IMR-90 (cell line): ENCODE results near the gene HDGFL3. TPM values are rescaled to one million over a fixed set of nuclear protein-coding genes. Genes with fewer than 3 reads are reported as not detected.

ENCODE experiments used
- ATAC-seq: fragments of 200-7000 bp; cut with Tn5 transposase; 2 replicates; pipeline ENCODE4 v1.9.1; 2020; ENCODE audit warnings: low read depth, mild to moderate bottlenecking, moderate library complexity
- BruUV-seq: library from RNA; stranded (reverse); fragments of 400-500 nt; replicated peaks from 2 replicates; lab custom pipeline; 2021; lab: Mats Ljungman, UMichigan
- CTCF ChIA-PET: fragments of 300-600 bp; formaldehyde crosslinking; extraction: SDS; loops from one replicate; lab custom pipeline; 2021; ENCODE audit warnings: antibody characterized with exemption; lab: Yijun Ruan, JAX
- POLR2A ChIA-PET: fragments of 300-600 bp; sonication (Branson Sonifier 250); formaldehyde crosslinking; loops from one replicate; lab custom pipeline; 2022; ENCODE audit warnings: antibody characterized with exemption; ENCODE audit not compliant: unreplicated experiment; lab: Charles Lee
- DNase-seq: peaks from one replicate; pipeline ENCODE4 v3.0.0; 2013
- H2AFZ ChIP-seq: replicated peaks from 2 replicates; pipeline ENCODE3; 2013; ENCODE audit warnings: low read length, mild to moderate bottlenecking; ENCODE audit not compliant: poor library complexity
- H2AK5ac ChIP-seq: 2 replicates; pipeline ENCODE4 v1.6.1; 2013; ENCODE audit warnings: low read depth, low read length, inconsistent platforms
- H2AK9ac ChIP-seq: replicated peaks from 2 replicates; pipeline ENCODE3; 2013; ENCODE audit warnings: mild to moderate bottlenecking, low read depth, low read length, moderate library complexity; ENCODE audit not compliant: poor library complexity
- H2BK120ac ChIP-seq: 2 replicates; pipeline ENCODE4 v1.6.1; 2013; ENCODE audit warnings: low read depth, low read length, inconsistent platforms
- H2BK15ac ChIP-seq: 3 replicates; pipeline ENCODE4 v1.6.1; 2013; ENCODE audit warnings: low read depth, low read length, inconsistent platforms
- H2BK20ac ChIP-seq: 2 replicates; pipeline ENCODE4 v1.6.1; 2013; ENCODE audit warnings: low read depth, mild to moderate bottlenecking, inconsistent platforms, low read length, moderate library complexity
- H2BK5ac ChIP-seq: 2 replicates; pipeline ENCODE4 v1.6.1; 2013; ENCODE audit warnings: mild to moderate bottlenecking, low read depth, low read length, inconsistent platforms; ENCODE audit not compliant: poor library complexity, severe bottlenecking
- H3K14ac ChIP-seq: replicated peaks from 2 replicates; pipeline ENCODE4 v1.6.1; 2013; ENCODE audit warnings: low read depth, low read length, inconsistent platforms
- H3K18ac ChIP-seq: 2 replicates; pipeline ENCODE4 v1.6.1; 2013; ENCODE audit warnings: low read depth, low read length, control low read depth
- H3K23ac ChIP-seq: 2 replicates; pipeline ENCODE4 v1.6.1; 2013; ENCODE audit warnings: low read depth, low read length, inconsistent platforms
- H3K27ac ChIP-seq: 2 replicates; pipeline ENCODE4 v1.5.1; 2013; ENCODE audit warnings: mild to moderate bottlenecking, control low read depth, low read length; ENCODE audit not compliant: insufficient read depth
- H3K27me3 ChIP-seq: 2 replicates; pipeline ENCODE4 v1.6.1; 2013; ENCODE audit warnings: low read length; ENCODE audit not compliant: control insufficient read depth, insufficient read depth
- H3K36me3 ChIP-seq: 2 replicates; pipeline ENCODE4 v1.6.1; 2013; ENCODE audit warnings: low read length, mixed read lengths; ENCODE audit not compliant: control insufficient read depth, insufficient read depth
- H3K4ac ChIP-seq: 2 replicates; pipeline ENCODE4 v1.6.1; 2013; ENCODE audit warnings: low read depth, low read length, inconsistent platforms
- H3K4me1 ChIP-seq: 2 replicates; pipeline ENCODE4 v1.6.1; 2013; ENCODE audit warnings: low read length, mixed read lengths; ENCODE audit not compliant: control insufficient read depth, insufficient read depth
- H3K4me2 ChIP-seq: 2 replicates; pipeline ENCODE4 v1.6.1; 2013; ENCODE audit warnings: low read depth, mild to moderate bottlenecking, control low read depth, low read length, moderate library complexity
- H3K4me3 ChIP-seq: 2 replicates; pipeline ENCODE4 v1.5.1; 2013; ENCODE audit warnings: low read depth, mild to moderate bottlenecking, control low read depth, low read length, moderate library complexity; ENCODE audit not compliant: insufficient read depth
- H3K56ac ChIP-seq: 2 replicates; pipeline ENCODE4 v1.6.1; 2013; ENCODE audit warnings: low read length, inconsistent platforms; ENCODE audit not compliant: insufficient read depth; ENCODE audit errors: extremely low read depth
- H3K79me1 ChIP-seq, 2 experiments: 2 replicates each; pipeline ENCODE4 v1.6.1; 2013; ENCODE audit warnings: low read length in 2 of 2, inconsistent platforms in 1 of 2, low read depth in 1 of 2
- H3K9ac ChIP-seq: 2 replicates; pipeline ENCODE4 v1.6.1; 2013; ENCODE audit warnings: low read depth, low read length, control low read depth
- H3K9me1 ChIP-seq: 2 replicates; pipeline ENCODE4 v1.6.1; 2013; ENCODE audit warnings: low read length, inconsistent platforms; ENCODE audit not compliant: insufficient read depth
- H3K9me3 ChIP-seq: 2 replicates; pipeline ENCODE4 v1.6.1; 2013; ENCODE audit warnings: low read length; ENCODE audit not compliant: control insufficient read depth, insufficient read depth
- H4K20me1 ChIP-seq: 2 replicates; pipeline ENCODE4 v1.6.1; 2013; ENCODE audit warnings: low read length, inconsistent platforms; ENCODE audit not compliant: insufficient read depth
- H4K5ac ChIP-seq: 2 replicates; pipeline ENCODE4 v1.6.1; 2013; ENCODE audit warnings: mild to moderate bottlenecking, low read depth, low read length, control low read depth
- H4K8ac ChIP-seq, 2 experiments: 2 replicates each; pipeline ENCODE4 v1.6.1; 2013; ENCODE audit warnings: low read depth in 2 of 2, low read length in 2 of 2, control low read depth in 1 of 2, inconsistent platforms in 1 of 2
- H4K91ac ChIP-seq: 2 replicates; pipeline ENCODE4 v1.6.1; 2013; ENCODE audit warnings: low read depth, low read length, inconsistent platforms; ENCODE audit not compliant: insufficient read depth
- BHLHE40 ChIP-seq: fragments of 150-350 bp; IDR thresholded peaks from 2 replicates; pipeline ENCODE4 v1.6.1; 2016; ENCODE audit warnings: mild to moderate bottlenecking, low read depth, low read length
- CEBPB ChIP-seq: IDR thresholded peaks from 2 replicates; pipeline ENCODE4 v1.6.1; 2012; ENCODE audit warnings: low read depth, low read length, improper control_type of control experiment
- MAFK ChIP-seq: IDR thresholded peaks from 2 replicates; pipeline ENCODE4 v1.6.1; 2012; ENCODE audit warnings: low read depth, low read length, improper control_type of control experiment
- MAZ ChIP-seq: IDR thresholded peaks from 2 replicates; pipeline ENCODE4 v1.6.1; 2012; ENCODE audit warnings: low read depth, mild to moderate bottlenecking, low read length, improper control_type of control experiment, moderate library complexity, borderline replicate concordance
- NFE2L2 ChIP-seq: fragments of 150-350 bp; IDR thresholded peaks from 2 replicates; pipeline ENCODE4 v1.6.1; 2016; ENCODE audit warnings: low read depth, mild to moderate bottlenecking, low read length
- WGBS, 2 experiments: methylation state at CpG; one replicate each; pipeline versions ENCODE4 v1.1.5 to v1.1.7; 2013; ENCODE audit warnings: missing lambda C conversion rate in 2 of 2; ENCODE audit not compliant: insufficient read length in 1 of 2; ENCODE audit errors: extremely low coverage in 2 of 2; 5-methylcytosine and 5-hydroxymethylcytosine counted together
- dilution Hi-C: fragments of 300-500 bp; cut with HindIII; formaldehyde crosslinking; loops from one replicate; pipeline ENCODE4 v1.14.3; 2018; ENCODE audit warnings: low sequenced_read_pairs; ENCODE audit not compliant: unreplicated experiment
- in situ Hi-C: fragments of 300-500 bp; cut with MboI; formaldehyde crosslinking; loops from 3 replicates; pipeline ENCODE4 v1.14.3; 2019; ENCODE audit warnings: low sequenced_read_pairs, inconsistent platforms, mixed read lengths
- intact Hi-C: fragments of 100-400 bp; cut with micrococcal nuclease; formaldehyde crosslinking; loops from 2 replicates; pipeline ENCODE4 v1.10.0; 2022
- polyA plus RNA-seq, 3 experiments: library from polyadenylated mRNA; depleted of rRNA; stranded (reverse); fragments of >200 nt; gene quantifications; 2 replicates each; pipeline ENCODE4 v1.2.3, GENCODE V29; 2012; ENCODE audit warnings: low replicate concordance in 1 of 3
- total RNA-seq: library from RNA; depleted of rRNA; stranded (reverse); fragments of >200 nt; gene quantifications from 2 replicates; pipeline ENCODE4 v1.2.3, GENCODE V29; 2012
- TF ChIP-seq, protein P1 (sequence below): fragments of 150-350 bp; IDR thresholded peaks from 2 replicates; pipeline ENCODE4 v1.6.1; 2017; ENCODE audit warnings: mild to moderate bottlenecking, antibody characterized with exemption, low read length, low read depth
- TF ChIP-seq, protein P2 (sequence below): fragments of 150-350 bp; IDR thresholded peaks from 2 replicates; pipeline ENCODE4 v1.6.1; 2016; ENCODE audit warnings: low read depth, mild to moderate bottlenecking, low read length, moderate library complexity, borderline replicate concordance

Gene HDGFL3
- total and polyA plus RNA-seq, 2 of the 4 experiments (the other 2 are of a cell fraction) = 9.5 to 18.1 TPM

- Histone ChIP-seq H3K79me1 (peaks cover 0 to 2% of the 10 kb centered on the region in 2 experiments; a peak in 1 of 4 replicates), H3K27me3 (no peaks in the 10 kb centered on the region), H2AK5ac (no peak overlapping the region), H3K36me3 (peaks cover 20% of the 10 kb centered on the region), H2BK15ac (no peak overlapping the region), H3K9me3 (no peaks in the 10 kb centered on the region), H3K9ac (no peak overlapping the region), H3K9me1 (no peaks in the 10 kb centered on the region), H3K4me2 (no peak overlapping the region), H2AFZ (no peak overlapping the region), H2BK20ac (no peak overlapping the region), H3K14ac (no peak overlapping the region), H2AK9ac (no peak overlapping the region), H4K20me1 (no peaks in the 10 kb centered on the region), H3K27ac (no peak overlapping the region), H3K56ac (no peak overlapping the region), H4K8ac (no peak overlapping the region), H2BK120ac (no peak overlapping the region), H3K4me3 (no peak overlapping the region), H3K18ac (no peak overlapping the region), H3K4ac (no peak overlapping the region), H2BK5ac (no peak overlapping the region), H3K23ac (no peak overlapping the region), H4K5ac (no peak overlapping the region), H3K4me1 (no peaks in the 10 kb centered on the region), H4K91ac (no peak overlapping the region)
- CTCF ChIA-PET = no interaction called here
- intact Hi-C loops = no loop called here
- in situ Hi-C loops = no loop called here
- no TSS peak for BruUV-seq
- no peak for ATAC-seq
- POLR2A ChIA-PET = no interaction called here
- peak; percentile 21 for DNase-seq
- no CpG with 5 or more reads among the region's 1 CpG for WGBS, 2 experiments
- dilution Hi-C loops = no loop called here
- no peak for TF ChIP-seq MAFK
- peak; percentile 29; the same call in 1 of the 2 replicates for TF ChIP-seq CEBPB
- TF ChIP-seq NFE2L2 = no peak
- TF ChIP-seq, protein P1, sequence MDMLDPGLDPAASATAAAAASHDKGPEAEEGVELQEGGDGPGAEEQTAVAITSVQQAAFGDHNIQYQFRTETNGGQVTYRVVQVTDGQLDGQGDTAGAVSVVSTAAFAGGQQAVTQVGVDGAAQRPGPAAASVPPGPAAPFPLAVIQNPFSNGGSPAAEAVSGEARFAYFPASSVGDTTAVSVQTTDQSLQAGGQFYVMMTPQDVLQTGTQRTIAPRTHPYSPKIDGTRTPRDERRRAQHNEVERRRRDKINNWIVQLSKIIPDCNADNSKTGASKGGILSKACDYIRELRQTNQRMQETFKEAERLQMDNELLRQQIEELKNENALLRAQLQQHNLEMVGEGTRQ = no peak
- TF ChIP-seq, protein P2, sequence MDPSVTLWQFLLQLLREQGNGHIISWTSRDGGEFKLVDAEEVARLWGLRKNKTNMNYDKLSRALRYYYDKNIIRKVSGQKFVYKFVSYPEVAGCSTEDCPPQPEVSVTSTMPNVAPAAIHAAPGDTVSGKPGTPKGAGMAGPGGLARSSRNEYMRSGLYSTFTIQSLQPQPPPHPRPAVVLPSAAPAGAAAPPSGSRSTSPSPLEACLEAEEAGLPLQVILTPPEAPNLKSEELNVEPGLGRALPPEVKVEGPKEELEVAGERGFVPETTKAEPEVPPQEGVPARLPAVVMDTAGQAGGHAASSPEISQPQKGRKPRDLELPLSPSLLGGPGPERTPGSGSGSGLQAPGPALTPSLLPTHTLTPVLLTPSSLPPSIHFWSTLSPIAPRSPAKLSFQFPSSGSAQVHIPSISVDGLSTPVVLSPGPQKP = no peak
- TF ChIP-seq MAZ = no peak
- no peak for TF ChIP-seq BHLHE40
Measured at GRCh38 chr15:83153288-83153687, 54.3 kb downstream of the HDGFL3 start.
